K562 (cell line): ENCODE data around the gene TMC5.

Experiments
- SP2 ChIP-seq: IDR thresholded peaks from 2 replicates; pipeline ENCODE4 v1.6.1; 2011; ENCODE audit warnings: mild to moderate bottlenecking, low read depth, low read length, moderate library complexity; ENCODE audit not compliant: poor library complexity, severe bottlenecking; ENCODE audit errors: extremely low read depth
- TOE1 ChIP-seq, 2 experiments: fragments of 450-650 bp in 1 of 2; sonication (generic) in 1 of 2; formaldehyde crosslinking in 1 of 2; IDR thresholded peaks; 2 replicates each; pipeline versions ENCODE4 v1.7.1 to v1.8.0; 2016 to 2022; ENCODE audit warnings: borderline replicate concordance in 2 of 2, mild to moderate bottlenecking in 2 of 2, antibody characterized with exemption in 1 of 2, inconsistent platforms in 1 of 2, low read depth in 1 of 2, missing genetic modification reagents in 1 of 2, moderate library complexity in 1 of 2
- TF ChIP-seq, protein P1 (sequence below), 2 experiments: fragments of 450-650 bp; conservative IDR thresholded peaks; 2 replicates each; pipeline ENCODE4 v1.6.1; 2017; ENCODE audit warnings: mild to moderate bottlenecking in 2 of 2, moderate library complexity in 2 of 2
- TF ChIP-seq, protein P2 (sequence below), 3 experiments: IDR thresholded peaks in 2 of 3; conservative IDR thresholded peaks in 1 of 3; 2 replicates each; pipeline ENCODE4 v1.5.1; 2011 to 2012; ENCODE audit warnings: low read length in 3 of 3, mild to moderate bottlenecking in 3 of 3, control low read depth in 2 of 3, improper control_type of control experiment in 1 of 3, inconsistent platforms in 1 of 3, low read depth in 1 of 3, mixed read lengths in 1 of 3, moderate library complexity in 1 of 3; ENCODE audit not compliant: insufficient read depth in 2 of 3

DNA sequence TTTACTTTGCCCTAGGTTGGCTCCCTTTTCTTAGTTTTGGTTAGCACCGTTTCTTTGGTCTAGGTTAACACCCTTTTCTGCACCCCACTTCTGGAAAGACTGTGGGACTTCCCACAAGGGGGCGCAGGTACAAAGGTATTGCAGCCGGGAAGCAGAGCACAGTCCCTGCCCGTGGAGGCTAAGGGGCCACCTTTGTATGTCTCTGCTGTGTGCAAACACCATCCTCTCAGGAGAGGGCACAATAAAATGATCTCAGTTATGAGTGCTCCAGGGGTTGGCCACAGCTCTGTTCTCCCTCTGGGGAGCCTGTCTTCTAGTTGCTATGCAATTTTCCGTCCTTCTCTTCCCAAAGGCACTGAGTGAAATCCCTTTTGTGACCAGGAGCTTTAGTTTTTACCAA is 28.4 kb upstream of the TMC5 start:
- no peak for TF ChIP-seq TOE1 (IDR thresholded peaks at IDR 0.05; ENCODE audit: borderline replicate concordance)
- no peak for TF ChIP-seq TOE1 (CRISPR knock-in tag; IDR thresholded peaks at IDR 0.05; ENCODE audit: borderline replicate concordance, low read depth)
- TF ChIP-seq SP2 = no peak
- TF ChIP-seq, protein P1, sequence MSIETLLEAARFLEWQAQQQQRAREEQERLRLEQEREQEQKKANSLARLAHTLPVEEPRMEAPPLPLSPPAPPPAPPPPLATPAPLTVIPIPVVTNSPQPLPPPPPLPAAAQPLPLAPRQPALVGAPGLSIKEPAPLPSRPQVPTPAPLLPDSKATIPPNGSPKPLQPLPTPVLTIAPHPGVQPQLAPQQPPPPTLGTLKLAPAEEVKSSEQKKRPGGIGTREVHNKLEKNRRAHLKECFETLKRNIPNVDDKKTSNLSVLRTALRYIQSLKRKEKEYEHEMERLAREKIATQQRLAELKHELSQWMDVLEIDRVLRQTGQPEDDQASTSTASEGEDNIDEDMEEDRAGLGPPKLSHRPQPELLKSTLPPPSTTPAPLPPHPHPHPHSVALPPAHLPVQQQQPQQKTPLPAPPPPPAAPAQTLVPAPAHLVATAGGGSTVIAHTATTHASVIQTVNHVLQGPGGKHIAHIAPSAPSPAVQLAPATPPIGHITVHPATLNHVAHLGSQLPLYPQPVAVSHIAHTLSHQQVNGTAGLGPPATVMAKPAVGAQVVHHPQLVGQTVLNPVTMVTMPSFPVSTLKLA (conservative IDR thresholded peaks at IDR 0.05) = no peak
- TF ChIP-seq, protein P2, sequence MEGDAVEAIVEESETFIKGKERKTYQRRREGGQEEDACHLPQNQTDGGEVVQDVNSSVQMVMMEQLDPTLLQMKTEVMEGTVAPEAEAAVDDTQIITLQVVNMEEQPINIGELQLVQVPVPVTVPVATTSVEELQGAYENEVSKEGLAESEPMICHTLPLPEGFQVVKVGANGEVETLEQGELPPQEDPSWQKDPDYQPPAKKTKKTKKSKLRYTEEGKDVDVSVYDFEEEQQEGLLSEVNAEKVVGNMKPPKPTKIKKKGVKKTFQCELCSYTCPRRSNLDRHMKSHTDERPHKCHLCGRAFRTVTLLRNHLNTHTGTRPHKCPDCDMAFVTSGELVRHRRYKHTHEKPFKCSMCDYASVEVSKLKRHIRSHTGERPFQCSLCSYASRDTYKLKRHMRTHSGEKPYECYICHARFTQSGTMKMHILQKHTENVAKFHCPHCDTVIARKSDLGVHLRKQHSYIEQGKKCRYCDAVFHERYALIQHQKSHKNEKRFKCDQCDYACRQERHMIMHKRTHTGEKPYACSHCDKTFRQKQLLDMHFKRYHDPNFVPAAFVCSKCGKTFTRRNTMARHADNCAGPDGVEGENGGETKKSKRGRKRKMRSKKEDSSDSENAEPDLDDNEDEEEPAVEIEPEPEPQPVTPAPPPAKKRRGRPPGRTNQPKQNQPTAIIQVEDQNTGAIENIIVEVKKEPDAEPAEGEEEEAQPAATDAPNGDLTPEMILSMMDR (IDR thresholded peaks at IDR 0.05 in 2 of 3, conservative IDR thresholded peaks at IDR 0.05 in 1 of 3; ENCODE audit: insufficient read depth in 2 of 3, low read depth in 1 of 3, low read length in 3 of 3) = peak; percentile 73 to 82 (median 79)
